NT2/D1 (cell line): ENCODE data around the gene RAET1L.

ENCODE experiments used
- SUZ12 ChIP-seq: IDR thresholded peaks from 2 replicates; pipeline ENCODE4 v1.6.1; 2011; ENCODE audit not compliant: insufficient read length, insufficient read depth; ENCODE audit errors: extremely low read depth
- YY1 ChIP-seq: IDR thresholded peaks from 2 replicates; pipeline ENCODE4 v1.6.1; 2011; ENCODE audit not compliant: insufficient read length, insufficient read depth
- ZNF274 ChIP-seq: IDR thresholded peaks from 2 replicates; pipeline ENCODE4 v1.6.1; 2011; ENCODE audit warnings: mild to moderate bottlenecking, low read depth, low read length

- no peak for TF ChIP-seq SUZ12
- TF ChIP-seq YY1 = no peak
- no peak for TF ChIP-seq ZNF274
These were observed 31.6 kb upstream of the RAET1L start for GRCh38 chr6:150056916-150057315.
